IMR-90 (cell line): ENCODE measurements around the gene TMEM54. TPM values are rescaled to one million over a fixed set of nuclear protein-coding genes. Genes with fewer than 3 reads are reported as not detected.

Source experiments
- ATAC-seq: fragments of 200-7000 bp; cut with Tn5 transposase; 2 replicates; pipeline ENCODE4 v1.9.1; 2020; ENCODE audit warnings: low read depth, mild to moderate bottlenecking, moderate library complexity
- BruUV-seq: library from RNA; stranded (reverse); fragments of 400-500 nt; replicated peaks from 2 replicates; lab custom pipeline; 2021; lab: Mats Ljungman, UMichigan
- CTCF ChIA-PET: fragments of 300-600 bp; formaldehyde crosslinking; extraction: SDS; loops from one replicate; lab custom pipeline; 2021; ENCODE audit warnings: antibody characterized with exemption; lab: Yijun Ruan, JAX
- POLR2A ChIA-PET: fragments of 300-600 bp; sonication (Branson Sonifier 250); formaldehyde crosslinking; loops from one replicate; lab custom pipeline; 2022; ENCODE audit warnings: antibody characterized with exemption; ENCODE audit not compliant: unreplicated experiment; lab: Charles Lee
- DNase-seq: peaks from one replicate; pipeline ENCODE4 v3.0.0; 2013
- H2AFZ ChIP-seq: replicated peaks from 2 replicates; pipeline ENCODE3; 2013; ENCODE audit warnings: low read length, mild to moderate bottlenecking; ENCODE audit not compliant: poor library complexity
- H2AK5ac ChIP-seq: 2 replicates; pipeline ENCODE4 v1.6.1; 2013; ENCODE audit warnings: low read depth, low read length, inconsistent platforms
- H2AK9ac ChIP-seq: replicated peaks from 2 replicates; pipeline ENCODE3; 2013; ENCODE audit warnings: mild to moderate bottlenecking, low read depth, low read length, moderate library complexity; ENCODE audit not compliant: poor library complexity
- H2BK120ac ChIP-seq: 2 replicates; pipeline ENCODE4 v1.6.1; 2013; ENCODE audit warnings: low read depth, low read length, inconsistent platforms
- H2BK15ac ChIP-seq: 3 replicates; pipeline ENCODE4 v1.6.1; 2013; ENCODE audit warnings: low read depth, low read length, inconsistent platforms
- H2BK20ac ChIP-seq: 2 replicates; pipeline ENCODE4 v1.6.1; 2013; ENCODE audit warnings: low read depth, mild to moderate bottlenecking, inconsistent platforms, low read length, moderate library complexity
- H2BK5ac ChIP-seq: 2 replicates; pipeline ENCODE4 v1.6.1; 2013; ENCODE audit warnings: mild to moderate bottlenecking, low read depth, low read length, inconsistent platforms; ENCODE audit not compliant: poor library complexity, severe bottlenecking
- H3K14ac ChIP-seq: replicated peaks from 2 replicates; pipeline ENCODE4 v1.6.1; 2013; ENCODE audit warnings: low read depth, low read length, inconsistent platforms
- H3K18ac ChIP-seq: 2 replicates; pipeline ENCODE4 v1.6.1; 2013; ENCODE audit warnings: low read depth, low read length, control low read depth
- H3K23ac ChIP-seq: 2 replicates; pipeline ENCODE4 v1.6.1; 2013; ENCODE audit warnings: low read depth, low read length, inconsistent platforms
- H3K27ac ChIP-seq: 2 replicates; pipeline ENCODE4 v1.5.1; 2013; ENCODE audit warnings: mild to moderate bottlenecking, control low read depth, low read length; ENCODE audit not compliant: insufficient read depth
- H3K27me3 ChIP-seq: 2 replicates; pipeline ENCODE4 v1.6.1; 2013; ENCODE audit warnings: low read length; ENCODE audit not compliant: control insufficient read depth, insufficient read depth
- H3K36me3 ChIP-seq: 2 replicates; pipeline ENCODE4 v1.6.1; 2013; ENCODE audit warnings: low read length, mixed read lengths; ENCODE audit not compliant: control insufficient read depth, insufficient read depth
- H3K4ac ChIP-seq: 2 replicates; pipeline ENCODE4 v1.6.1; 2013; ENCODE audit warnings: low read depth, low read length, inconsistent platforms
- H3K4me1 ChIP-seq: 2 replicates; pipeline ENCODE4 v1.6.1; 2013; ENCODE audit warnings: low read length, mixed read lengths; ENCODE audit not compliant: control insufficient read depth, insufficient read depth
- H3K4me2 ChIP-seq: 2 replicates; pipeline ENCODE4 v1.6.1; 2013; ENCODE audit warnings: low read depth, mild to moderate bottlenecking, control low read depth, low read length, moderate library complexity
- H3K4me3 ChIP-seq: 2 replicates; pipeline ENCODE4 v1.5.1; 2013; ENCODE audit warnings: low read depth, mild to moderate bottlenecking, control low read depth, low read length, moderate library complexity; ENCODE audit not compliant: insufficient read depth
- H3K56ac ChIP-seq: 2 replicates; pipeline ENCODE4 v1.6.1; 2013; ENCODE audit warnings: low read length, inconsistent platforms; ENCODE audit not compliant: insufficient read depth; ENCODE audit errors: extremely low read depth
- H3K79me1 ChIP-seq, 2 experiments: 2 replicates each; pipeline ENCODE4 v1.6.1; 2013; ENCODE audit warnings: low read length in 2 of 2, inconsistent platforms in 1 of 2, low read depth in 1 of 2
- H3K9ac ChIP-seq: 2 replicates; pipeline ENCODE4 v1.6.1; 2013; ENCODE audit warnings: low read depth, low read length, control low read depth
- H3K9me1 ChIP-seq: 2 replicates; pipeline ENCODE4 v1.6.1; 2013; ENCODE audit warnings: low read length, inconsistent platforms; ENCODE audit not compliant: insufficient read depth
- H3K9me3 ChIP-seq: 2 replicates; pipeline ENCODE4 v1.6.1; 2013; ENCODE audit warnings: low read length; ENCODE audit not compliant: control insufficient read depth, insufficient read depth
- H4K20me1 ChIP-seq: 2 replicates; pipeline ENCODE4 v1.6.1; 2013; ENCODE audit warnings: low read length, inconsistent platforms; ENCODE audit not compliant: insufficient read depth
- H4K5ac ChIP-seq: 2 replicates; pipeline ENCODE4 v1.6.1; 2013; ENCODE audit warnings: mild to moderate bottlenecking, low read depth, low read length, control low read depth
- H4K8ac ChIP-seq, 2 experiments: 2 replicates each; pipeline ENCODE4 v1.6.1; 2013; ENCODE audit warnings: low read depth in 2 of 2, low read length in 2 of 2, control low read depth in 1 of 2, inconsistent platforms in 1 of 2
- H4K91ac ChIP-seq: 2 replicates; pipeline ENCODE4 v1.6.1; 2013; ENCODE audit warnings: low read depth, low read length, inconsistent platforms; ENCODE audit not compliant: insufficient read depth
- BHLHE40 ChIP-seq: fragments of 150-350 bp; IDR thresholded peaks from 2 replicates; pipeline ENCODE4 v1.6.1; 2016; ENCODE audit warnings: mild to moderate bottlenecking, low read depth, low read length
- CEBPB ChIP-seq: IDR thresholded peaks from 2 replicates; pipeline ENCODE4 v1.6.1; 2012; ENCODE audit warnings: low read depth, low read length, improper control_type of control experiment
- CHD1 ChIP-seq: IDR thresholded peaks from 2 replicates; pipeline ENCODE4 v1.6.1; 2012; ENCODE audit warnings: low read depth, low read length, improper control_type of control experiment
- FOS ChIP-seq: fragments of 150-350 bp; IDR thresholded peaks from 2 replicates; pipeline ENCODE4 v1.6.1; 2016; ENCODE audit warnings: low read depth, low read length
- MAFK ChIP-seq: IDR thresholded peaks from 2 replicates; pipeline ENCODE4 v1.6.1; 2012; ENCODE audit warnings: low read depth, low read length, improper control_type of control experiment
- MAZ ChIP-seq: IDR thresholded peaks from 2 replicates; pipeline ENCODE4 v1.6.1; 2012; ENCODE audit warnings: low read depth, mild to moderate bottlenecking, low read length, improper control_type of control experiment, moderate library complexity, borderline replicate concordance
- MXI1 ChIP-seq: IDR thresholded peaks from 2 replicates; pipeline ENCODE4 v1.6.1; 2012; ENCODE audit warnings: low read depth, mild to moderate bottlenecking, low read length, moderate library complexity, borderline replicate concordance
- NFE2L2 ChIP-seq: fragments of 150-350 bp; IDR thresholded peaks from 2 replicates; pipeline ENCODE4 v1.6.1; 2016; ENCODE audit warnings: low read depth, mild to moderate bottlenecking, low read length
- POLR2A ChIP-seq: IDR thresholded peaks from 2 replicates; pipeline ENCODE4 v1.6.1; 2012; ENCODE audit warnings: mild to moderate bottlenecking, low read depth, low read length
- RAD21 ChIP-seq: IDR thresholded peaks from 2 replicates; pipeline ENCODE4 v1.6.1; 2012; ENCODE audit warnings: low read length, improper control_type of control experiment
- RCOR1 ChIP-seq: IDR thresholded peaks from 2 replicates; pipeline ENCODE4 v1.6.1; 2012; ENCODE audit warnings: mild to moderate bottlenecking, low read length, improper control_type of control experiment; ENCODE audit not compliant: insufficient replicate concordance
- RFX5 ChIP-seq: IDR thresholded peaks from 2 replicates; pipeline ENCODE4 v1.8.0; 2012; ENCODE audit warnings: low read depth, mild to moderate bottlenecking, low read length, moderate library complexity
- SMC3 ChIP-seq: fragments of 150-350 bp; IDR thresholded peaks from 2 replicates; pipeline ENCODE4 v1.6.1; 2016; ENCODE audit warnings: low read depth, mild to moderate bottlenecking, antibody characterized with exemption, low read length, moderate library complexity
- WGBS, 2 experiments: methylation state at CpG; one replicate each; pipeline versions ENCODE4 v1.1.5 to v1.1.7; 2013; ENCODE audit warnings: missing lambda C conversion rate in 2 of 2; ENCODE audit not compliant: insufficient read length in 1 of 2; ENCODE audit errors: extremely low coverage in 2 of 2; 5-methylcytosine and 5-hydroxymethylcytosine counted together
- dilution Hi-C: fragments of 300-500 bp; cut with HindIII; formaldehyde crosslinking; loops from one replicate; pipeline ENCODE4 v1.14.3; 2018; ENCODE audit warnings: low sequenced_read_pairs; ENCODE audit not compliant: unreplicated experiment
- in situ Hi-C: fragments of 300-500 bp; cut with MboI; formaldehyde crosslinking; loops from 3 replicates; pipeline ENCODE4 v1.14.3; 2019; ENCODE audit warnings: low sequenced_read_pairs, inconsistent platforms, mixed read lengths
- intact Hi-C: fragments of 100-400 bp; cut with micrococcal nuclease; formaldehyde crosslinking; loops from 2 replicates; pipeline ENCODE4 v1.10.0; 2022
- polyA plus RNA-seq, 3 experiments: library from polyadenylated mRNA; depleted of rRNA; stranded (reverse); fragments of >200 nt; gene quantifications; 2 replicates each; pipeline ENCODE4 v1.2.3, GENCODE V29; 2012; ENCODE audit warnings: low replicate concordance in 1 of 3
- total RNA-seq: library from RNA; depleted of rRNA; stranded (reverse); fragments of >200 nt; gene quantifications from 2 replicates; pipeline ENCODE4 v1.2.3, GENCODE V29; 2012
- TF ChIP-seq, protein P1 (sequence below): fragments of 150-350 bp; IDR thresholded peaks from 2 replicates; pipeline ENCODE4 v1.6.1; 2017; ENCODE audit warnings: mild to moderate bottlenecking, antibody characterized with exemption, low read length, low read depth
- TF ChIP-seq, protein P2 (sequence below): conservative IDR thresholded peaks from 2 replicates; pipeline ENCODE4 v1.5.1; 2012; ENCODE audit warnings: mild to moderate bottlenecking, low read depth, low read length, improper control_type of control experiment
- TF ChIP-seq, protein P3 (sequence below): fragments of 150-350 bp; IDR thresholded peaks from 2 replicates; pipeline ENCODE4 v1.6.1; 2016; ENCODE audit warnings: low read depth, mild to moderate bottlenecking, low read length, moderate library complexity, borderline replicate concordance

The TMEM54 gene
- total and polyA plus RNA-seq, 2 of the 4 experiments (the other 2 are of a cell fraction), result 25.5 to 75.2 TPM

DNA sequence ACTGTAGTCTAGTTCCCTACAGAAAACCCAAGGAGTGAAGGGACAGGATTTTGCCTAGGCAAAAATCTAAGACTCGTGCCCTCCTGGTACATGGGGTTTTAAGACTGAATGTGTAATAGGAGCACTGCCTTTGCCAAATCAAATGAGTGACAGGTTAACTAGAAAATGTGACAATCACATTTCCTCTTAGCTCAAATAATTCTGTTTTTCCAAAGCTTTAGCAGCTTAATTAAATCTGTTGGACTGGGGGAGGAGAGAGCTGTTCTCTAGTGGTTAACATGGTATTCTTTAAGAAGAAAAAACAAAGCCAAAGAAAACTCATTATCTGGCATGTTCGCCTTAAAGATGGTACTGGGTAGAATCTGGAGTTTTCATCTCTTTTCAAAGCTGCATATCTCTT is 43.1 kb downstream of the TMEM54 start:
- Histone ChIP-seq H3K4me3 (no peak overlapping the region), H3K27me3 (no peaks in the 10 kb centered on the region), H2BK120ac (no peak overlapping the region), H3K4me1 (peaks cover 7% of the 10 kb centered on the region), H3K36me3 (peaks cover 23% of the 10 kb centered on the region), H3K23ac (no peak overlapping the region), H4K8ac (no peak overlapping the region), H4K5ac (no peak overlapping the region), H3K4ac (no peak overlapping the region), H3K56ac (no peak overlapping the region), H4K20me1 (no peaks in the 10 kb centered on the region; the same call in 1 of the 2 replicates), H3K9ac (no peak overlapping the region), H2BK5ac (no peak overlapping the region), H3K27ac (no peak overlapping the region), H2BK15ac (no peak overlapping the region), H3K18ac (no peak overlapping the region), H3K9me1 (peaks cover 11% of the 10 kb centered on the region; the same call in 1 of the 2 replicates), H3K14ac (no peak overlapping the region), H4K91ac (no peak overlapping the region), H3K9me3 (no peaks in the 10 kb centered on the region), H2BK20ac (no peak overlapping the region), H3K4me2 (no peak overlapping the region), H2AFZ (no peak overlapping the region), H3K79me1 (no peaks in the 10 kb centered on the region; a peak in 1 of 4 replicates), H2AK9ac (no peak overlapping the region), H2AK5ac (no peak overlapping the region)
- no CpG with 5 or more reads among the region's 2 CpGs for WGBS, 2 experiments
- ChIA-PET POLR2A (no interaction called here), CTCF (interaction anchor here (0.6 to 0.9 kb wide), 2 partner anchors 18 to 126 kb away, joined by 3 to 4 read pairs; no protein-coding TSS in a partner anchor)
- TF ChIP-seq RAD21 (no peak), BHLHE40 (no peak), NFE2L2 (no peak), SMC3 (no peak), MAZ (no peak), MXI1 (no peak), CEBPB (no peak), RFX5 (no peak), CHD1 (no peak), FOS (no peak), POLR2A (no peak), MAFK (no peak), RCOR1 (no peak)
- TF ChIP-seq, protein P1, sequence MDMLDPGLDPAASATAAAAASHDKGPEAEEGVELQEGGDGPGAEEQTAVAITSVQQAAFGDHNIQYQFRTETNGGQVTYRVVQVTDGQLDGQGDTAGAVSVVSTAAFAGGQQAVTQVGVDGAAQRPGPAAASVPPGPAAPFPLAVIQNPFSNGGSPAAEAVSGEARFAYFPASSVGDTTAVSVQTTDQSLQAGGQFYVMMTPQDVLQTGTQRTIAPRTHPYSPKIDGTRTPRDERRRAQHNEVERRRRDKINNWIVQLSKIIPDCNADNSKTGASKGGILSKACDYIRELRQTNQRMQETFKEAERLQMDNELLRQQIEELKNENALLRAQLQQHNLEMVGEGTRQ, result no peak
- TF ChIP-seq, protein P2, sequence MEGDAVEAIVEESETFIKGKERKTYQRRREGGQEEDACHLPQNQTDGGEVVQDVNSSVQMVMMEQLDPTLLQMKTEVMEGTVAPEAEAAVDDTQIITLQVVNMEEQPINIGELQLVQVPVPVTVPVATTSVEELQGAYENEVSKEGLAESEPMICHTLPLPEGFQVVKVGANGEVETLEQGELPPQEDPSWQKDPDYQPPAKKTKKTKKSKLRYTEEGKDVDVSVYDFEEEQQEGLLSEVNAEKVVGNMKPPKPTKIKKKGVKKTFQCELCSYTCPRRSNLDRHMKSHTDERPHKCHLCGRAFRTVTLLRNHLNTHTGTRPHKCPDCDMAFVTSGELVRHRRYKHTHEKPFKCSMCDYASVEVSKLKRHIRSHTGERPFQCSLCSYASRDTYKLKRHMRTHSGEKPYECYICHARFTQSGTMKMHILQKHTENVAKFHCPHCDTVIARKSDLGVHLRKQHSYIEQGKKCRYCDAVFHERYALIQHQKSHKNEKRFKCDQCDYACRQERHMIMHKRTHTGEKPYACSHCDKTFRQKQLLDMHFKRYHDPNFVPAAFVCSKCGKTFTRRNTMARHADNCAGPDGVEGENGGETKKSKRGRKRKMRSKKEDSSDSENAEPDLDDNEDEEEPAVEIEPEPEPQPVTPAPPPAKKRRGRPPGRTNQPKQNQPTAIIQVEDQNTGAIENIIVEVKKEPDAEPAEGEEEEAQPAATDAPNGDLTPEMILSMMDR, result no peak
- TF ChIP-seq, protein P3, sequence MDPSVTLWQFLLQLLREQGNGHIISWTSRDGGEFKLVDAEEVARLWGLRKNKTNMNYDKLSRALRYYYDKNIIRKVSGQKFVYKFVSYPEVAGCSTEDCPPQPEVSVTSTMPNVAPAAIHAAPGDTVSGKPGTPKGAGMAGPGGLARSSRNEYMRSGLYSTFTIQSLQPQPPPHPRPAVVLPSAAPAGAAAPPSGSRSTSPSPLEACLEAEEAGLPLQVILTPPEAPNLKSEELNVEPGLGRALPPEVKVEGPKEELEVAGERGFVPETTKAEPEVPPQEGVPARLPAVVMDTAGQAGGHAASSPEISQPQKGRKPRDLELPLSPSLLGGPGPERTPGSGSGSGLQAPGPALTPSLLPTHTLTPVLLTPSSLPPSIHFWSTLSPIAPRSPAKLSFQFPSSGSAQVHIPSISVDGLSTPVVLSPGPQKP, result no peak
- in situ Hi-C loops, result no loop called here
- ATAC-seq (no peak), DNase-seq (no peak)
- intact Hi-C loops, result no loop called here
- no TSS peak for BruUV-seq
- dilution Hi-C loops, result no loop called here
